HG03378 (cell line): ENCODE results near the gene ABI2.

Experiments
- ATAC-seq: cut with Tn5 transposase; IDR thresholded peaks from one replicate; pipeline ENCODE4 v1.9.1; 2021; ENCODE audit warnings: mild to moderate bottlenecking, moderate library complexity; ENCODE audit not compliant: unreplicated experiment

ABI2 gene

DNA sequence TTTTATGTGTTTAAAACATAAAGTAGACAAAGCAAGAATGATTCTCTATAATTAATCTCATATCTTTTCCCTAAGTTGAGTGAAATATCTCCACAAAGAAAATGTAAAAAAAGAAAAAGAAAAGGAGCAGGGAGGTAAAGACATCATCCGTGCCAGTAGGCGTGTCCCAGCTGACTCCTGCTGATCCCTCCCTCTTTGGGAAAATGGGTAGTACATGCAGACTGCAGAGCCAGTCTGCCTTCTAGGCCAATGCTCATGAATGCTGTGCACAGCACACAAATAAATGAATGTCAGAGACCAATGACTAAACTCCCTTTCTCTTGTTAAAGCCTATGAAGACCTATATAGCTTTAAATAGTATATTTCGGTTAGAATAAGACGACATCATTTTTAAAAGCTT is 142.2 kb downstream of the ABI2 start:
- no peak for ATAC-seq

DNA sequence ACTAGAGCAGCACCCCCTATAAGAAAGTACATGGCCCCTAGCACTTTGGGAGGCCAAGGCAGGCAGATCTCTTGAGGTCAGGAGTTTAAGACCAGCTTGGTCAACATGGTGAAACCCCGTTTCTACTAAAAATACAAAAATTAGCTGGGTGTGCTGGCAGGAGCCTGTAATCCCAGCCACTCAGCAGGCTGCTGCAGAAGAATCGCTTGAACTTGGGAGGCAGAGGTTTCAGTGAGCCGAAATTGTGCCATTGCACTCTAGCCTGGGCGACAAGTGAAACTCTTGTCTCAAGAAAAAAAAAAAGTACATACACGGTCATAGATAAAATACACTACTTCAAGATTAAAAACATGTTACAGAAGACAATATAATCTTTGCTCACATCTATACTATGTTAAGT is 143.1 kb downstream of the ABI2 start:
- ATAC-seq, result no peak

DNA sequence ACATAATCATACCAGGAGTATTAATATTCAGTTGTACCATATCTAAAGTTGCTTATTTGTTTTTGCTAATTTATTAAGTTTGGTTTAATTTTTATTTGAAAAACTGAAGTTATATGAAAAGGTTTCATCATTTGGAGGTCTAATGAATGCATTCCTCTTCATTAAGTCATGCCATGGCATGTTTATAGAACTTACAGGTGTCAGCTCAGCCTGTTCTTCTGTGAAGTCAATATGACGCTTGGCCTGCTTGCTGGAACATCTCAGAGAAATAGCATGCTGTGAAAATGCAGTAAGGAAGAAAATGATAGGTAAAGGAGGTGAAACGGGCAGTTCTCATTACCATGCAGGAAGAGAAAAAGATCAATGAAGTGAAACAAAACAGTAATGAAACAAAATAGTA is 148.7 kb downstream of the ABI2 start:
- no peak for ATAC-seq

DNA sequence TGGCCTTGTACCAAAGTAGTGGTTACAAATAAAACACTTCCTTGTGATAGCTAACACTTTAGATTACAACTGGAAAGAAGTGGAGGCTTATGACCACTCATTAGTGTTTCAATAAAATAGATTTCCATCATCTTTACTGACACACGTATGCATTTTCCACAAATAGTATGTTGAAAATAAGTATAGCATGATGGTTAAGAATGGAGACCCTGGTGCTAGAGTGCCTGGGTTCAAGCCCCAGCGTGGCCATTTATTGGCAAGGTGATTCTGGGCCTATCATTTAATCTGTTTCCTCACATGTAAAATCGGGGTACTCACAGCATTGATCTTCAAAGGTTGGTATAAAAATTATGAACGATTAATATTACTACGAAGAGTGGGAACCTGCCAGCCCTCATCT is 152.4 kb downstream of the ABI2 start:
- no peak for ATAC-seq

DNA sequence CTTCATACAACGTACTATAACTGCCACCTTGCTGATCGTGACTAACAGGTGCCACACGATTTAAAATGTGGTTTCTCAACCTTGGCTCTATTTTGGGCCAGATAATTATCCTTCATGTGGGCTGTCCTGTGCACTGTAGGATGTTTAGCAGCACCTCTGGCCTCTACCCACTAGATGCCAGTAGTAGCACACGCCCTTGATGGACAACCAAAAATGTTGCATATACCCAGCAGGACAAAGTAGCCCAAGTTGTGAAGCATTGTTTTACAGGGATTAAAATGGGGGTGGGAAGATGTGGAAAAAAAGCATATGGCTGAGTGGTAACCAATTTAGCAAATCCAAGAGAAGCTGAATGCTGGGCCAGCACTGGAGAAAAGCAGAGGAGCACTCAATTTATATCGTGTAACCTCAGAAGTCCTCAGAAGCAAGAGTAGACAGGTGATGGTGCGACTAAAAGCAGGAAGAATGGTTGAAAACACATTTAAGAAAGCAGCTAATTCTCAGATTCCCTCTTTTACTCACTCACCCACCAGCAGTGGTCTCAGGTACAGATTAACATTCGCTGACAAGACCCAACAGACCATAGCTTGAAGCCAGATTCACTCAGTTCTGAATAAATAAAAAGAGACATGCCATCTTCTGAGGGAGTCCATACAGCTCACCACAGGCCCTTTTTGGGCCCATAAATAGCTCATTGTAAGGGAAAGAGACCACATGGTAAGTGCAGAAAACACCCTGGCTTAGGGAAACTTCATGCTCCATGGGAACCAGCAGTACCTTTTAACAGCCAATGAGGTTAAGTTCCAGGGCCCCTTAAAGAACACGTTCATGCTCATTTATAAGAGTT is 156.3 kb downstream of the ABI2 start:
- peak; percentile 68 for ATAC-seq

DNA sequence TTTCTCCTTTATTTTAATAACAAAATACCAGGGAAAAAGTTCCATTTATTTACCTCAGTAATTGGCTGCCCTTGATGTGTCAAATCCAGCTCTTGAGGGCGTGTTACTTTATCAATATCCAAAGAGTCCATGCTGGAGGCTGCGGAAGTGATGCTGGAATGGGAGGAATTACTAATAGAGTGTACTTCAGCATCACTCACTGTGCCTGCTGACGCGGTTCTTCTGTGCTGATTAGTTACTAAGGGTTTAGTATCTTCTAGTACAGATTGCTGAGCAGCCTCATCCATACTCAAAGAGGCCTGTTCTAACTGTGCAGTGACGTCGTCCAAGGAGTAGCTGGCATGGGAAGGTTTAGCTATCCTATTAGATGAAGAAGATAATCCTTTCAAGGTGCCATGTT is 161.3 kb downstream of the ABI2 start:
- no peak for ATAC-seq

DNA sequence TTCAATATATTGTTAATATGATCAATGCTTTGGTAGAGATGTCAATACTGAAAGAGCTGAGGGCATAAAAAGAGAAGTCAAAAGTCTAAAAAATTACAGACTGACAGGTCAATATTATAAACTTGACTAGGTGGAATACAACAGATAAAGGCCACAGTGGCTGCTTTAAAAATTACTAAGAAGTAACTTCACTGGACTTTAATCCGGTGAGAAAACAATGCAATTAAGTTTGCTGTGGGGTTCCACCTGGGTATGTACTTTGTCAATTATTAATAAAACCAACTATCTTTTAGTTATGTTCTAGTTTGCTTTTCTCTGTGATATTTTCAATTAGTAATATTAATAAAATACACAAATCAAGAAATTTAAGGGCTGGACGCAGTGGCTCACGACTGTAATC is 162.2 kb downstream of the ABI2 start:
- no peak for ATAC-seq

DNA sequence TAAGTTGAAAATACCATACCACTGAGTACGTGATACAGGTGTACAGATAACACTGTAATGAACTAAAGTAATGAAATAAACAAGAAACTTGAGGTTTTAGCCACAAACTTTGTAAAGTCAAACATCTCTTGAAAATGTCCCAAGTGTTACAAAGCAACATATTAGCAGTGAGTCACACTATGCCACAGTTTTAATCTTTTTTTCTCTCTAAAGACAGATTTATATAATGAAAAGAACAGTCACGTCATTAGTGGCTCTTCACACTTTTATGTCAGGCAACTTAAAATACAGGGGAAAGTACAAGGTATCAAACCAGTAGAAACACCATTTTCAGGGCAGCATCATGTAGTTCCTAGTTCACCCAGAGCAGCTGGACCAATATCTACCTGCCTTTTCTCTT is 164.8 kb downstream of the ABI2 start:
- no peak for ATAC-seq
